Astrocyte of the spinal cord (primary cell): ENCODE results near the gene ACOT8.

ENCODE experiments used
- DNase-seq: peaks from one replicate; pipeline ENCODE4 v3.0.0; 2011; ENCODE audit warnings: low read depth, low spot score
- H3K4me3 ChIP-seq: 2 replicates; pipeline ENCODE4 v1.5.1; 2011; ENCODE audit warnings: low read depth, mild to moderate bottlenecking, low read length, moderate library complexity
- in situ Hi-C: cut with HindIII; loops from 2 replicates; pipeline ENCODE4 v1.10.0; 2017; ENCODE audit warnings: low sequenced_read_pairs
- TF ChIP-seq, protein P1 (sequence below): IDR thresholded peaks from 2 replicates; pipeline ENCODE4 v1.5.1; 2012; ENCODE audit warnings: low read depth, mild to moderate bottlenecking, low read length, inconsistent platforms

Gene ACOT8

GRCh38 chr20:45887346-45887715 is 30.1 kb upstream of the ACOT8 start, which contains the start of gene SPATA25:
Gene SPATA25, minus strand, starts transcription at chr20:45887622. Its CDS starts 32 bp downstream, at chr20:45887590.
- TF ChIP-seq, protein P1, sequence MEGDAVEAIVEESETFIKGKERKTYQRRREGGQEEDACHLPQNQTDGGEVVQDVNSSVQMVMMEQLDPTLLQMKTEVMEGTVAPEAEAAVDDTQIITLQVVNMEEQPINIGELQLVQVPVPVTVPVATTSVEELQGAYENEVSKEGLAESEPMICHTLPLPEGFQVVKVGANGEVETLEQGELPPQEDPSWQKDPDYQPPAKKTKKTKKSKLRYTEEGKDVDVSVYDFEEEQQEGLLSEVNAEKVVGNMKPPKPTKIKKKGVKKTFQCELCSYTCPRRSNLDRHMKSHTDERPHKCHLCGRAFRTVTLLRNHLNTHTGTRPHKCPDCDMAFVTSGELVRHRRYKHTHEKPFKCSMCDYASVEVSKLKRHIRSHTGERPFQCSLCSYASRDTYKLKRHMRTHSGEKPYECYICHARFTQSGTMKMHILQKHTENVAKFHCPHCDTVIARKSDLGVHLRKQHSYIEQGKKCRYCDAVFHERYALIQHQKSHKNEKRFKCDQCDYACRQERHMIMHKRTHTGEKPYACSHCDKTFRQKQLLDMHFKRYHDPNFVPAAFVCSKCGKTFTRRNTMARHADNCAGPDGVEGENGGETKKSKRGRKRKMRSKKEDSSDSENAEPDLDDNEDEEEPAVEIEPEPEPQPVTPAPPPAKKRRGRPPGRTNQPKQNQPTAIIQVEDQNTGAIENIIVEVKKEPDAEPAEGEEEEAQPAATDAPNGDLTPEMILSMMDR = no peak
- H3K4me3 ChIP-seq = no peak within 1 kb of the TSS
- in situ Hi-C loops = no loop called here

GRCh38 chr20:45886590-45887345 is 29.6 kb upstream of the ACOT8 start:
- no peak for DNase-seq
- in situ Hi-C loops = no loop called here
- no peak overlapping the region for H3K4me3 ChIP-seq
- TF ChIP-seq, protein P1 = no peak

More at GRCh38 chr20:45887346-45887715, 30.1 kb upstream of the ACOT8 start, which contains the start of gene SPATA25:
- DNase-seq = no peak

DNA sequence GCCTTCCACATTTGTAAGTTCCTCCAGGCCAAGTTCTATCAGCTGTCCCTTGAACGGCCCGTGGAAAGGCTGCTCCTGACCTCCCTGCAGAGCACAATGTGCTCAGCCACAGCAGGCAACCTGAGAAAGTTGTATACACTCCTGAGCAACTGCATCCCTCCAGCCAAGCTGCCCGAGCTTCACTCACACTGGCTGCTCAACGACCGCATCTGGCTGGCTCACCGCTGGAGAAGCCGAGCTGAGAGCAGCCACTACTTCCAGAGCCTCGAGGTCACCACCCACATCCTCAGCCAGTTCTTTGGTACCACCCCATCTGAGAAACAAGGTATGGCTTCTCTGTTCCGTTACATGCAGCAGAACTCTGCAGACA is 25.9 kb upstream of the ACOT8 start:
- TF ChIP-seq, protein P1 = no peak
- no peak overlapping the region for H3K4me3 ChIP-seq
- DNase-seq = no peak
- in situ Hi-C loops = no loop called here

DNA sequence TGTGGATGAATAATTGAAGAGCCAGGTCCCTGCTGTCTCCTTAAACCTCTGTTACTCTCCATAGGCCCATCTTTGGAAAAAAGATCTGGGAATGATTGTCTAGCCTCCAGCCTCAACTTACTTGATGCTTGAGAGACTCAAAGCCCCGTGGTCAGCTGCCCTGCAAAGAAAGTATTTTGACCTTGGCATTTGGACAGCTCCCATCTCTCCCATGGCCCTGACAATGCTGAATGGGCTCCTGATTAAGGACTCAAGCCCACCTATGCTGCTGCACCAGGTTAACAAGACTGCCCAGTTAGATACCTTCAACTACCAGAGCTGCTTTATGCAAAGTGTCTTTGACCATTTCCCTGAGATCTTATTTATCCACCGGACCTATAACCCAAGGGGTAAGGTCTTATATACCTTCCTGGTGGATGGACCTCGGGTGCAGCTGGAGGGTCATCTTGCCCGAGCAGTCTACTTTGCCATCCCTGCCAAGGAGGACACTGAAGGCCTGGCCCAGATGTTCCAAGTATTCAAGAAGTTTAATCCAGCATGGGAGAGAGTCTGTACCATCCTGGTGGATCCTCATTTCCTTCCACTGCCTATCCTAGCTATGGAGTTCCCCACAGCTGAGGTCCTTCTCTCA is 25.4 kb upstream of the ACOT8 start:
- H3K4me3 ChIP-seq = no peak overlapping the region
- in situ Hi-C loops = no loop called here
- no peak for DNase-seq
- TF ChIP-seq, protein P1 = no peak

GRCh38 chr20:45880988-45881788 is 24.0 kb upstream of the ACOT8 start, which contains the start of gene ZSWIM1:
Gene ZSWIM1, plus strand, starts transcription at chr20:45881227. Its CDS starts 1,366 bp downstream, at chr20:45882593.
- peak within 1 kb of the TSS; percentile 77 for H3K4me3 ChIP-seq
- in situ Hi-C loops = no loop called here
- peak; percentile 99 for DNase-seq
- TF ChIP-seq, protein P1 = no peak

DNA sequence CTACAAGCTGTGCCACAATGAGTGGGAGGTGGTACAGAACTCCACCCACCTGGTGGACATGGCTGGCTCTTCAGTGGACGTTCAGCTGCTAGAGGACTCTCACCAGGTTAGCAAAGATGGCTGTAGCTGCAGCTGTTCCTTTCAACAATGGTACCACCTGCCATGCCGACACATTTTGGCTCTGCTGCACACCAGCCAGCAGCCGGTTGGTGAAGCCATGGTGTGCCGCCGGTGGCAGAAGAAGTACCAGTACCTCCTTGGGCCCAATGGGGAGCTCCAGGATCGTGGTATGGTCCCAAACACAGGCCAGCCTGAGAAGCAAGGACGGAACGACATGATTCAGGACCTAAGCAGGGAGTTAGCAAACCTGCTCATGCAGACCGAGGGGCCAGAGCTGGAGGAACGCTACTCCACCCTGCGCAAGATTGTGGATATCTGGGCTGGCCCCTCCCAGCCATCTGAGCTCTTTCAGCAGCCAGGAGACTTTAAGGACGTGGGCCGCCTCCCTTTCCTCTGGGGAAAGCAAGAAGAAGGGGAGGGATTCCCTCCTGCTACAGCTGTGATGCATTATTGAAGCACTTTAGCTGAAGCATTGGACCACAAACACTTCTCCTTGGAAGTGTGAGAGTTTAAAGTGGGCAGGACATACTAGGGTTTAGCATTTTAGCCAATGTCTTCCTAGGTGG is 21.0 kb upstream of the ACOT8 start:
- DNase-seq = no peak

More for the DNA sequence above, 21.0 kb upstream of the ACOT8 start:
- TF ChIP-seq, protein P1 = no peak
- in situ Hi-C loops = no loop called here
- no peak overlapping the region for H3K4me3 ChIP-seq
